Ramos (cell line): ENCODE measurements around the gene RBM39.
"Not testable (repeated sequence)": the region's sequence is repeated elsewhere in the genome, so short reads cannot be mapped to it uniquely, and the experiment has no call there.

Source experiments
- in situ Hi-C: fragments of 300-500 bp; cut with MboI; formaldehyde crosslinking; loops from one replicate; pipeline ENCODE4 v1.14.3; 2022; ENCODE audit warnings: low sequenced_read_pairs; ENCODE audit not compliant: unreplicated experiment

Gene RBM39

GRCh38 chr20:35729836-35730582 is 12.1 kb downstream of the RBM39 start:
- in situ Hi-C loops, result no loop called here

- in situ Hi-C loops, result no loop called here
Measured at GRCh38 chr20:35729283-35729807, 12.7 kb downstream of the RBM39 start.

GRCh38 chr20:35726842-35727711 is 15.0 kb downstream of the RBM39 start:
- in situ Hi-C loops, result no loop called here

GRCh38 chr20:35724321-35725230 is 17.5 kb downstream of the RBM39 start:
- in situ Hi-C loops, result no loop called here

GRCh38 chr20:35723652-35724320 is 18.3 kb downstream of the RBM39 start:
- in situ Hi-C loops, result not testable (repeated sequence)

- in situ Hi-C loops, result not testable (repeated sequence)
Measured at GRCh38 chr20:35723275-35723639, 18.8 kb downstream of the RBM39 start.

GRCh38 chr20:35721621-35722020 is 20.4 kb downstream of the RBM39 start:
- in situ Hi-C loops, result no loop called here

GRCh38 chr20:35721219-35721618 is 20.8 kb downstream of the RBM39 start:
- in situ Hi-C loops, result no loop called here

- in situ Hi-C loops, result no loop called here
Measured at GRCh38 chr20:35720165-35721123, 21.6 kb downstream of the RBM39 start.

GRCh38 chr20:35719717-35720116 is 22.3 kb downstream of the RBM39 start:
- in situ Hi-C loops, result no loop called here

- in situ Hi-C loops, result no loop called here
Measured at GRCh38 chr20:35718972-35719635, 23.0 kb downstream of the RBM39 start.

GRCh38 chr20:35718321-35718720 is 23.7 kb downstream of the RBM39 start:
- in situ Hi-C loops, result not testable (repeated sequence)

GRCh38 chr20:35716330-35716729 is 25.7 kb downstream of the RBM39 start:
- in situ Hi-C loops, result no loop called here

- in situ Hi-C loops, result no loop called here
Measured at GRCh38 chr20:35715652-35716051, 26.4 kb downstream of the RBM39 start.

GRCh38 chr20:35714127-35714526 is 27.9 kb downstream of the RBM39 start:
- in situ Hi-C loops, result no loop called here

GRCh38 chr20:35713120-35713519 is 28.9 kb downstream of the RBM39 start:
- in situ Hi-C loops, result not testable (repeated sequence)

GRCh38 chr20:35711588-35712209 is 30.4 kb downstream of the RBM39 start:
- in situ Hi-C loops, result no loop called here
